Left colon (tissue), 2 donors: Measurements from ENCODE around the gene LY6G6F. TPM values are rescaled to one million over a fixed set of nuclear protein-coding genes. Genes with fewer than 3 reads are reported as not detected.
A peak's percentile ranks its signal among the peaks of the same experiment; 100 is the strongest.
"Not testable (repeated sequence)": the region's sequence is repeated elsewhere in the genome, so short reads cannot be mapped to it uniquely, and the experiment has no call there.

ENCODE experiments used
- ATAC-seq: fragments of 200-7000 bp; cut with Tn5 transposase; one replicate; pipeline ENCODE4 v1.9.1; 2020; ENCODE audit warnings: mild to moderate bottlenecking, moderate library complexity
- DNase-seq, 2 donors: peaks; one replicate each; pipeline ENCODE4 v3.0.0-alpha.2; 2020
- intact Hi-C, 2 donors: fragments of 100-400 bp; cut with DNase I in 1 of 2; cut with micrococcal nuclease in 1 of 2; formaldehyde crosslinking; loops; one replicate each; pipeline versions ENCODE4 v1.11.2 to v1.14.0; 2022; cut with DNase I, micrococcal nuclease
- total RNA-seq, 2 donors: library from RNA; stranded (reverse); fragmentation: NEBNext Ultra II Directional; extraction: Animal tissue kit (Norgen Biotek cat#: 25700); gene quantifications; one replicate each; pipeline ENCODE4 v1.2.1, GENCODE V29; 2021
- donor health status: DM: no; HTN: no; CAD: no.
- donor health status: DM: yes; HTN: yes; CAD: no.

LY6G6F gene
- total RNA-seq, 2 donors from 2014 or later = not detected

GRCh38 chr6:31697555-31697954 is 9.1 kb upstream of the LY6G6F start:
- no peak for DNase-seq
- intact Hi-C loops = no loop called here
- ATAC-seq = no peak

- ATAC-seq (no peak), DNase-seq (no peak)
- intact Hi-C loops = no loop called here
These were observed 5.8 kb upstream of the LY6G6F start for GRCh38 chr6:31700740-31701401.

- DNase-seq (peak in 1 of 2 donors; percentile 33), ATAC-seq (peak; percentile 5)
- intact Hi-C loops = no loop called here
These were observed 4.8 kb upstream of the LY6G6F start for GRCh38 chr6:31701666-31702404.

- intact Hi-C loops = no loop called here
These were observed 4.3 kb upstream of the LY6G6F start for GRCh38 chr6:31702405-31702818.

GRCh38 chr6:31702819-31703716 is 3.6 kb upstream of the LY6G6F start, which contains the start of gene ABHD16A:
Gene ABHD16A, minus strand, starts transcription at chr6:31703324. Its CDS starts 43 bp downstream, at chr6:31703281.
- peak; percentile 98 for ATAC-seq
- intact Hi-C loops = no loop called here

More at GRCh38 chr6:31702405-31702818, 4.3 kb upstream of the LY6G6F start:
- DNase-seq (no peak), ATAC-seq (peak; percentile 15)

GRCh38 chr6:31705931-31706330 is 735 bp upstream of the LY6G6F start:
- DNase-seq (no peak), ATAC-seq (no peak)
- intact Hi-C loops = no loop called here

More at GRCh38 chr6:31702819-31703716, 3.6 kb upstream of the LY6G6F start, which contains the start of gene ABHD16A:
- peak; percentile 99 for DNase-seq

GRCh38 chr6:31707701-31708100 is 1.0 kb downstream of the LY6G6F start:
- intact Hi-C loops = no loop called here
- DNase-seq (no peak), ATAC-seq (no peak)

GRCh38 chr6:31708224-31708623 is 1.6 kb downstream of the LY6G6F start:
- intact Hi-C loops = no loop called here
- DNase-seq (no peak), ATAC-seq (no peak)

- DNase-seq, intact Hi-C loops, ATAC-seq: not testable (repeated sequence)
These were observed 2.5 kb downstream of the LY6G6F start for GRCh38 chr6:31709157-31709556.

- DNase-seq (peak in 1 of 2 donors; percentile 32), ATAC-seq (peak; percentile 4)
- intact Hi-C loops = no loop called here
These were observed 4.0 kb downstream of the LY6G6F start for GRCh38 chr6:31710523-31711219.

GRCh38 chr6:31711233-31711632 is 4.6 kb downstream of the LY6G6F start:
- ATAC-seq = peak; percentile 81
- intact Hi-C loops = no loop called here
- peak; percentile 53 to 66 for DNase-seq

GRCh38 chr6:31712296-31712695 is 5.6 kb downstream of the LY6G6F start:
- DNase-seq = peak in 1 of 2 donors; percentile 35
- intact Hi-C loops = no loop called here
- ATAC-seq = peak; percentile 59

- ATAC-seq (no peak), DNase-seq (no peak)
- intact Hi-C loops = no loop called here
These were observed 6.8 kb downstream of the LY6G6F start for GRCh38 chr6:31713465-31713864.

- peak; percentile 49 for ATAC-seq
- peak in 1 of 2 donors; percentile 39 for DNase-seq
- intact Hi-C loops = no loop called here
These were observed 7.5 kb downstream of the LY6G6F start for GRCh38 chr6:31713991-31714684.

- DNase-seq (no peak), ATAC-seq (no peak)
- intact Hi-C loops = no loop called here
These were observed 8.6 kb downstream of the LY6G6F start, which contains the start of gene LY6G6D for GRCh38 chr6:31715022-31715958. Gene LY6G6D, plus strand, starts transcription at chr6:31715348. Its CDS starts 8 bp downstream, at chr6:31715356.

- intact Hi-C loops = no loop called here
- ATAC-seq (no peak), DNase-seq (no peak)
These were observed 11.0 kb downstream of the LY6G6F start for GRCh38 chr6:31717499-31718222.
